ENCODE data around the gene LRRC9. TPM values are rescaled to one million over a fixed set of nuclear protein-coding genes. Genes with fewer than 3 reads are reported as not detected.

LRRC9 gene
- total and polyA plus RNA-seq, 2 of the 13 experiments (the other 11 are each of a cell fraction or from before 2014, with no cell fraction given): 0.08 to 0.18 TPM

DNA sequence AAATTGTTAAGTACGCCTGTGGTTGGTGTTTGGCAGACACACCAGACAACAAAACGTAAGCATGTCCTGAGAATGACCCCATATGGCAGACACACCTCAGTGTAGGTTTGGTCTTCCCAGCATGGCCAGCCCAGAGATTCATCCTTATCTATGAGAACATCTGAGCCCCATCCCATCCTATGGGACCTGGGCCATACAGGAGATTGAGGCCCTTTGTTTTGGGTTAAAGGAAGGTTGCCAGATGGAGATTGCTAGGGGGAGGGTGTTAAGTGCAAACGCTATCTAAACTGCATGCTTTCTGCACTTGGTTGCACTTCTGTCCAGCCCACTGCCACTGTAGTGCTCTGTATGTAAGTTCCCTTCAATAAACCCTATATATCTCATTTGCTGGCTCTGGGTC lies 167.7 kb downstream of the LRRC9 start:
- peaks cover 0 to 3% of the 10 kb centered on the region in 2 experiments; a peak in 1 of 5 replicates for H3K27me3 ChIP-seq (ENCODE audit: control insufficient read depth in 1 of 2, insufficient read depth in 2 of 2, low read length in 2 of 2)
- in situ Hi-C loops (cut with HindIII; ENCODE audit: extremely low pct_ligation_motif_present, low pct_unique_long_range_greater_than_20kb): no loop called here
- CTCF ChIA-PET (ENCODE audit: low intra/inter-chr PET ratio, low total read pairs): no interaction called here
- no peak for TF ChIP-seq ZNF414 (CRISPR knock-in tag; IDR thresholded peaks at IDR 0.05)
- TF ChIP-seq CHD2 (IDR thresholded peaks at IDR 0.05; ENCODE audit: low read depth, low read length): no peak
- TF ChIP-seq ZNF816 (CRISPR knock-in tag; IDR thresholded peaks at IDR 0.05; ENCODE audit: borderline replicate concordance): no peak
- no peak for TF ChIP-seq ZNF496 (CRISPR knock-in tag; IDR thresholded peaks at IDR 0.05; ENCODE audit: insufficient replicate concordance)
- TF ChIP-seq SMAD9 (CRISPR knock-in tag; IDR thresholded peaks at IDR 0.05): no peak
- TF ChIP-seq HDAC2 (CRISPR knock-in tag; IDR thresholded peaks at IDR 0.05): no peak
- TF ChIP-seq ZNF766 (CRISPR knock-in tag; IDR thresholded peaks at IDR 0.05; ENCODE audit: borderline replicate concordance): no peak
- TF ChIP-seq, protein P1, sequence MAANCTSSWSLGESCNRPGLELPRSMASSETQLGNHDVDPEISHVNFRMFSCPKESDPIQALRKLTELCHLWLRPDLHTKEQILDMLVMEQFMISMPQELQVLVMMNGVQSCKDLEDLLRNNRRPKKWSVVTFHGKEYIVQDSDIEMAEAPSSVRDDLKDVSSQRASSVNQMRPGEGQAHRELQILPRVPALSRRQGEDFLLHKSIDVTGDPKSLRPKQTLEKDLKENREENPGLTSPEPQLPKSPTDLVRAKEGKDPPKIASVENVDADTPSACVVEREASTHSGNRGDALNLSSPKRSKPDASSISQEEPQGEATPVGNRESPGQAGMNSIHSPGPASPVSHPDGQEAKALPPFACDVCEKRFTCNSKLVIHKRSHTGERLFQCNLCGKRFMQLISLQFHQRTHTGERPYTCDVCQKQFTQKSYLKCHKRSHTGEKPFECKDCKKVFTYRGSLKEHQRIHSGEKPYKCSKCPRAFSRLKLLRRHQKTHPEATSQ (CRISPR knock-in tag; IDR thresholded peaks at IDR 0.05; ENCODE audit: borderline replicate concordance): no peak
- TF ChIP-seq, protein P2, sequence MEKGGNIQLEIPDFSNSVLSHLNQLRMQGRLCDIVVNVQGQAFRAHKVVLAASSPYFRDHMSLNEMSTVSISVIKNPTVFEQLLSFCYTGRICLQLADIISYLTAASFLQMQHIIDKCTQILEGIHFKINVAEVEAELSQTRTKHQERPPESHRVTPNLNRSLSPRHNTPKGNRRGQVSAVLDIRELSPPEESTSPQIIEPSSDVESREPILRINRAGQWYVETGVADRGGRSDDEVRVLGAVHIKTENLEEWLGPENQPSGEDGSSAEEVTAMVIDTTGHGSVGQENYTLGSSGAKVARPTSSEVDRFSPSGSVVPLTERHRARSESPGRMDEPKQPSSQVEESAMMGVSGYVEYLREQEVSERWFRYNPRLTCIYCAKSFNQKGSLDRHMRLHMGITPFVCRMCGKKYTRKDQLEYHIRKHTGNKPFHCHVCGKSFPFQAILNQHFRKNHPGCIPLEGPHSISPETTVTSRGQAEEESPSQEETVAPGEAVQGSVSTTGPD (CRISPR knock-in tag; IDR thresholded peaks at IDR 0.05): no peak
- no peak for TF ChIP-seq PTBP1 (IDR thresholded peaks at IDR 0.05; ENCODE audit: low read depth, low read length, poor library complexity, severe bottlenecking)
- no peak for TF ChIP-seq ATRX (CRISPR knock-in tag; IDR thresholded peaks at IDR 0.05; ENCODE audit: borderline replicate concordance)
- TF ChIP-seq JUN (CRISPR knock-in tag; IDR thresholded peaks at IDR 0.05): no peak
- H4K20me1 ChIP-seq (ENCODE audit: insufficient read depth, low read length): no peaks in the 10 kb centered on the region
- H3K79me2 ChIP-seq (ENCODE audit: insufficient read depth, low read length): peaks cover 5% of the 10 kb centered on the region
- FAIRE-seq (no peak), ATAC-seq (no peak), DNase-seq (ENCODE audit: low spot score) (no peak)
- H3K36me3 ChIP-seq (replicated peaks in 1 of 2; ENCODE audit: control insufficient read depth in 1 of 2, insufficient read depth in 2 of 2, low read length in 2 of 2): no peaks in the 10 kb centered on the region
- no peak overlapping the region for H2AFZ ChIP-seq (ENCODE audit: low read length)
- no TSS peak for BruUV-seq (replicated peaks)
- intact Hi-C loops (cut with micrococcal nuclease; ENCODE audit: unreplicated experiment): no loop called here
- H3K9me3 ChIP-seq (ENCODE audit: low read length): no peaks in the 10 kb centered on the region
- WGBS (ENCODE audit: low lambda C conversion rate): 56% methylated on average over 3 of the region's 3 CpGs
- no peak overlapping the region for H3K4me2 ChIP-seq (ENCODE audit: low read depth, low read length)
- H3K4me1 ChIP-seq (ENCODE audit: insufficient read depth, low read length): no peaks in the 10 kb centered on the region
- POLR2A ChIA-PET: no interaction called here
- H3K9ac ChIP-seq (ENCODE audit: insufficient read depth, low read depth, low read length): no peak overlapping the region
- H3K4me3 ChIP-seq (replicated peaks in 1 of 3; ENCODE audit: insufficient read depth in 1 of 3, low read depth in 2 of 3, low read length in 3 of 3): no peak overlapping the region
- no peak overlapping the region for H3K27ac ChIP-seq (ENCODE audit: extremely low read length, insufficient read depth, low read length)

Measured in HepG2 (cell line).